Measurements from ENCODE around the gene LASP1NB.

The LASP1NB gene

GRCh38 chr17:38978180-38978579, 52.8 kb downstream of the LASP1NB start:
- H3K27ac ChIP-seq (ENCODE audit: low read depth, low read length): no peak overlapping the region

More at GRCh38 chr17:38978180-38978579, 52.8 kb downstream of the LASP1NB start:
- H3K27me3 ChIP-seq (ENCODE audit: control insufficient read depth in 1 of 2, insufficient read depth in 2 of 2, low read length in 2 of 2): no peaks in the 10 kb centered on the region
- H3K9ac ChIP-seq (ENCODE audit: low read length): no peak overlapping the region
- no peak overlapping the region for H3K4me3 ChIP-seq (ENCODE audit: low read depth in 1 of 2, low read length in 2 of 2)
- H3K9me3 ChIP-seq (ENCODE audit: low read length): no peaks in the 10 kb centered on the region
- H3K36me3 ChIP-seq (ENCODE audit: insufficient read depth, low read length): no peaks in the 10 kb centered on the region
- no peaks in the 10 kb centered on the region for H3K4me1 ChIP-seq (ENCODE audit: insufficient read depth, low read length)
